OCI-LY1 (cell line): ENCODE data around the gene TMEM42.

Experiments
- H2AFZ ChIP-seq: fragments of 200-600 bp; sonication (generic), shearing (Covaris generic); 2 replicates; pipeline ENCODE4 v1.6.0; 2014; ENCODE audit warnings: antibody characterized with exemption, mild to moderate bottlenecking, low read length
- H3F3A ChIP-seq: fragments of 200-600 bp; sonication (generic), shearing (Covaris generic); 2 replicates; pipeline ENCODE4 v1.6.0; 2014; ENCODE audit warnings: mild to moderate bottlenecking, antibody characterized with exemption, low read length, moderate library complexity; ENCODE audit not compliant: insufficient read depth
- H3K27ac ChIP-seq: fragments of 200-600 bp; sonication (generic); 2 replicates; pipeline ENCODE4 v1.5.1; 2014; ENCODE audit warnings: low read length, mixed run types, mild to moderate bottlenecking, low read depth; ENCODE audit not compliant: poor library complexity, severe bottlenecking
- H3K27me3 ChIP-seq: fragments of 200-600 bp; sonication (generic); 2 replicates; pipeline ENCODE4 v1.6.0; 2014; ENCODE audit warnings: antibody characterized with exemption, mild to moderate bottlenecking, low read length, moderate library complexity; ENCODE audit not compliant: insufficient read depth
- H3K36me3 ChIP-seq: fragments of 200-600 bp; sonication (generic); 2 replicates; pipeline ENCODE4 v1.6.1; 2014; ENCODE audit warnings: mild to moderate bottlenecking, antibody characterized with exemption, low read length, moderate library complexity, mixed read lengths; ENCODE audit not compliant: insufficient read depth
- H3K4me1 ChIP-seq: fragments of 200-600 bp; sonication (generic); 2 replicates; pipeline ENCODE4 v1.5.1; 2014; ENCODE audit warnings: mild to moderate bottlenecking, low read length, moderate library complexity; ENCODE audit not compliant: insufficient read depth, severe bottlenecking
- H3K4me2 ChIP-seq: fragments of 200-600 bp; sonication (generic), shearing (Covaris generic); 2 replicates; pipeline ENCODE4 v1.6.1; 2014; ENCODE audit warnings: low read length
- H3K4me3 ChIP-seq: fragments of 200-600 bp; sonication (generic); 2 replicates; pipeline ENCODE4 v1.5.1; 2014; ENCODE audit warnings: low read length, low read depth, mild to moderate bottlenecking, mixed read lengths; ENCODE audit not compliant: poor library complexity, severe bottlenecking
- H3K79me2 ChIP-seq: fragments of 200-600 bp; shearing (Covaris generic); 2 replicates; pipeline ENCODE4 v1.6.1; 2016; ENCODE audit warnings: mixed run types, low read length, mixed read lengths; ENCODE audit not compliant: insufficient read depth
- H3K9ac ChIP-seq: fragments of 200-600 bp; sonication (generic), shearing (Covaris generic); 2 replicates; pipeline ENCODE4 v1.6.1; 2014; ENCODE audit warnings: mild to moderate bottlenecking, low read length, mixed read lengths
- H3K9me2 ChIP-seq: fragments of 200-600 bp; sonication (generic), shearing (Covaris generic); 2 replicates; pipeline ENCODE4 v1.6.1; 2014; ENCODE audit warnings: low read depth, mild to moderate bottlenecking, low read length, mixed read lengths
- H3K9me3 ChIP-seq: fragments of 200-600 bp; shearing (Covaris generic); 2 replicates; pipeline ENCODE4 v1.6.1; 2014; ENCODE audit warnings: low read length, mixed read lengths
- H4K20me1 ChIP-seq: fragments of 200-600 bp; sonication (generic), shearing (Covaris generic); 2 replicates; pipeline ENCODE4 v1.6.0; 2016; ENCODE audit warnings: mild to moderate bottlenecking, low read length; ENCODE audit not compliant: insufficient read depth
- EZH2 ChIP-seq: fragments of 200-600 bp; sonication (generic), shearing (Covaris generic); IDR thresholded peaks from 2 replicates; pipeline ENCODE4 v1.8.0; 2017; ENCODE audit warnings: borderline replicate concordance, mixed run types, mild to moderate bottlenecking, antibody characterized with exemption, low read length, moderate library complexity, mixed read lengths
- TF ChIP-seq, protein P1 (sequence below): fragments of 200-600 bp; sonication (generic), shearing (Covaris generic); IDR thresholded peaks from 2 replicates; pipeline ENCODE4 v1.5.1; 2017; ENCODE audit warnings: mild to moderate bottlenecking, antibody characterized with exemption, low read length, moderate library complexity, mixed read lengths

TMEM42 gene

DNA sequence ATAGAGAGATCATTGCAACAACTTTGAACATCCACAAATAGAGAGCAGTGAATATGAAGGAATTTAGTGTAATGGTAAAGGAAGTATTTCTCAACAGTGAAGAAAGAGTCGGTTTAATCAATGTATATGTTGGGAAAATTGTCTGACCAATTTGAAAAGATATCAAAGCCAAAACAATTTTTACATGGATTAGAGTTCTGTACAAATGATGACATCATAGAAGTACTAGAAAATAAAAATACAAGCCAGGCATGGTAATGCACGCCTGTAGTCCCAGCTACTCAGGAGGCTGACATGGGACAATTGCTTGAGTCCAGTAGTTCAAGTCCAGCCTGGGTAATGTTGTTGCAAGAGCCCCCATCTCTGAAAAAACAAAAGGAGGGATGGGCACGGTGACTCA lies 26.0 kb upstream of the TMEM42 start:
- Histone ChIP-seq H3K4me2 (no peak overlapping the region), H3K9ac (no peak overlapping the region), H3K27me3 (no peaks in the 10 kb centered on the region), H4K20me1 (no peaks in the 10 kb centered on the region), H3K4me1 (no peaks in the 10 kb centered on the region), H3K4me3 (no peak overlapping the region), H3K9me2 (no peaks in the 10 kb centered on the region), H3K9me3 (peaks cover 10% of the 10 kb centered on the region), H3K27ac (no peak overlapping the region), H3F3A (no peaks in the 10 kb centered on the region), H3K79me2 (no peaks in the 10 kb centered on the region), H3K36me3 (peaks cover 93% of the 10 kb centered on the region), H2AFZ (no peak overlapping the region)
- TF ChIP-seq EZH2: no peak
- TF ChIP-seq, protein P1, sequence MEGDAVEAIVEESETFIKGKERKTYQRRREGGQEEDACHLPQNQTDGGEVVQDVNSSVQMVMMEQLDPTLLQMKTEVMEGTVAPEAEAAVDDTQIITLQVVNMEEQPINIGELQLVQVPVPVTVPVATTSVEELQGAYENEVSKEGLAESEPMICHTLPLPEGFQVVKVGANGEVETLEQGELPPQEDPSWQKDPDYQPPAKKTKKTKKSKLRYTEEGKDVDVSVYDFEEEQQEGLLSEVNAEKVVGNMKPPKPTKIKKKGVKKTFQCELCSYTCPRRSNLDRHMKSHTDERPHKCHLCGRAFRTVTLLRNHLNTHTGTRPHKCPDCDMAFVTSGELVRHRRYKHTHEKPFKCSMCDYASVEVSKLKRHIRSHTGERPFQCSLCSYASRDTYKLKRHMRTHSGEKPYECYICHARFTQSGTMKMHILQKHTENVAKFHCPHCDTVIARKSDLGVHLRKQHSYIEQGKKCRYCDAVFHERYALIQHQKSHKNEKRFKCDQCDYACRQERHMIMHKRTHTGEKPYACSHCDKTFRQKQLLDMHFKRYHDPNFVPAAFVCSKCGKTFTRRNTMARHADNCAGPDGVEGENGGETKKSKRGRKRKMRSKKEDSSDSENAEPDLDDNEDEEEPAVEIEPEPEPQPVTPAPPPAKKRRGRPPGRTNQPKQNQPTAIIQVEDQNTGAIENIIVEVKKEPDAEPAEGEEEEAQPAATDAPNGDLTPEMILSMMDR: no peak

DNA sequence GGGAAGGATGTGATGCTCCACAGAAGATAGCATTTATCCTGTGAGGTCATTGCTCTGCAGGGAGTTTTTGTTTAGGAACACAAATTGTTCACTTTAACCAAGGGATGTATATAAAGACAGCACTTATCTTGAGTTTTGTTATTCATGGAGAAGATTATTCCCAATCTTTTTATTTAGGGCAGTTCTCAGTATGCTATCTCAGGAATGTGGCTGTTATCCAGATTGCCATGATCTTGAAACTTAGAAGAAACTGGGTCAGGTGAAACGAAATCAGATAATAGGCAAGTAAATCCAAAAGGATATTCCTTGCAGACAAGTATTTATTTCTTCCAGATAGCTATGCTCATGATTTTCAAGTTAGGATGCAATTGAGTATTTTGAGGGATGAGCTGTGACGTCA lies 19.3 kb upstream of the TMEM42 start:
- H3K4me2 ChIP-seq: no peak overlapping the region
- H3K79me2 ChIP-seq: no peaks in the 10 kb centered on the region
- H3K4me1 ChIP-seq: no peaks in the 10 kb centered on the region
- H3K36me3 ChIP-seq: peaks cover 95% of the 10 kb centered on the region
- no peak overlapping the region for H3K4me3 ChIP-seq
- no peaks in the 10 kb centered on the region; the same call in 1 of the 2 replicates for H3F3A ChIP-seq
- no peaks in the 10 kb centered on the region for H3K9me2 ChIP-seq
- no peak overlapping the region for H3K27ac ChIP-seq
- no peaks in the 10 kb centered on the region for H4K20me1 ChIP-seq
- TF ChIP-seq, protein P1: no peak
- TF ChIP-seq EZH2: no peak
- no peaks in the 10 kb centered on the region for H3K27me3 ChIP-seq
- no peak overlapping the region for H3K9ac ChIP-seq
- no peaks in the 10 kb centered on the region for H3K9me3 ChIP-seq
- H2AFZ ChIP-seq: no peak overlapping the region

DNA sequence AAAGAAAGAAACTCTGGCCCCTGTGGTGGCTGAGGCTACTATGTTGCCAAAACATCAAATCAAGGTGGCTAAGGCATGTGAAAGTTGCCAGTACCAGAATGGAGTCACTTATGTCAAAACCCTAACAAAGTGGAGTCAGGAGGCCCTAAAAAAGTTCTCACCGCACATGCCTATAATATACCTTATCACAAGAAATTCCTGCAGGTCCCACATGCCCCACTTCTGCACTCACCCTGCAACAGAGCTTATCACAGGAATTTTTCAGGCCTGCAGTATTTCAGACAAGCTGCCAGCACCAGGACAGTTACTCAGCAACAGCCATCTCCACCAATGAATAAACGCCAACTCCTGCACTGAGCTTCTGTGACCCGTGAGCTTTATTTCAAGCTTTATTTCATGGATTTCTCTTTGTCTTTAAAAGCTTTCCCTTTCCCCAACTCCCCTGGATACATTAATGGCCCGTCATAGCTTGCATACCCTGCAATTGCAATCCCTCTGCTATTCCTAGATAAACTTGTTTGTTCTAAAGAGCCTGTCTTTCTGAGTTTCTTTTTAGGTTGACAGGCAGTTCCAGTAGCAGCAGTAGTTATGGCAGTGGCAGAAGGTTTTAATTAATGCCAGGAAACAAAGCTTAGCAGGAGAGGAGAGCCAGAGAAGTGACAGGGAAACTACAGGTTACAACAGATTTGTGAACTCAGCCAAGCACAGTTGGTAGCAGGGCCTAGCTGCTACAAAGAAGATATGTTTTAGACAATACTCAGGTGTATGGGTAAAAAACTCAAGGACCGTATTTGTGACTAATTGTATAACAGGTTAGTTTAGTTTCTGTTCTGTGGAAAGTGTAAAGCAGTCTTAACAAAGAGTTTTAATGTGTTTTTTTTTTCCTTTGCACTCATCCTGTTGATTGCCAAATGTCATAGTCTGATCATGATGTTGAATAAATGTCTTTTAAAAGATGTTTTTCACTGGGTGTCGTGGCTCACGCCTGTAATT lies 15.9 kb upstream of the TMEM42 start:
- Histone ChIP-seq H3K36me3 (peaks cover 88% of the 10 kb centered on the region), H3K27me3 (no peaks in the 10 kb centered on the region), H3K9me3 (no peaks in the 10 kb centered on the region), H3F3A (no peaks in the 10 kb centered on the region; the same call in 1 of the 2 replicates), H3K79me2 (no peaks in the 10 kb centered on the region), H3K4me1 (no peaks in the 10 kb centered on the region), H3K27ac (no peak overlapping the region), H3K4me2 (no peak overlapping the region), H2AFZ (no peak overlapping the region), H3K9me2 (no peaks in the 10 kb centered on the region), H3K9ac (no peak overlapping the region), H3K4me3 (no peak overlapping the region), H4K20me1 (no peaks in the 10 kb centered on the region)
- TF ChIP-seq, protein P1: no peak
- TF ChIP-seq EZH2: no peak
